Urinary bladder (tissue), 4 donors: ENCODE results near the gene NOD2. TPM values are rescaled to one million over a fixed set of nuclear protein-coding genes. Genes with fewer than 3 reads are reported as not detected.
A peak's percentile ranks its signal among the peaks of the same experiment; 100 is the strongest.

ENCODE experiments used
- DNase-seq: peaks from one replicate; pipeline ENCODE4 v3.0.0-alpha.2; 2015; ENCODE audit errors: extremely low spot score
- H3K27ac ChIP-seq: one replicate; pipeline ENCODE4 v1.5.1; 2013; ENCODE audit warnings: low read depth, mild to moderate bottlenecking, moderate library complexity
- H3K36me3 ChIP-seq: one replicate; pipeline ENCODE4 v1.6.1; 2013; ENCODE audit warnings: mild to moderate bottlenecking, moderate library complexity; ENCODE audit not compliant: insufficient read depth
- H3K4me1 ChIP-seq: one replicate; pipeline ENCODE4 v1.6.1; 2013; ENCODE audit warnings: mild to moderate bottlenecking, moderate library complexity; ENCODE audit not compliant: insufficient read depth
- H3K4me3 ChIP-seq: one replicate; pipeline ENCODE4 v1.5.1; 2013; ENCODE audit warnings: low read depth, low read length
- WGBS: extraction: QIAGEN DNeasy Blood & Tissue Kit; methylation state at CpG from one replicate; pipeline ENCODE4 v1.1.7; 2013; 5-methylcytosine and 5-hydroxymethylcytosine counted together
- polyA plus RNA-seq: library from polyadenylated mRNA; stranded (reverse); fragments of 200-250 nt; gene quantifications from one replicate; pipeline ENCODE4 v1.2.3, GENCODE V29; 2013
- total RNA-seq: library from RNA; depleted of rRNA; stranded (reverse); fragments of >200 nt; gene quantifications from one replicate; pipeline ENCODE4 v1.2.3, GENCODE V29; 2014
- donor health status: healthy with polysubstance abuse.
- donor health status: healthy.

Gene NOD2
- total and polyA plus RNA-seq, 2 donors: 0.90 to 1.5 TPM

GRCh38 chr16:50676684-50677225, 16.7 kb upstream of the NOD2 start:
- DNase-seq: no peak
- Histone ChIP-seq H3K4me3 (no peak overlapping the region), H3K4me1 (no peaks in the 10 kb centered on the region), H3K36me3 (no peaks in the 10 kb centered on the region), H3K27ac (no peak overlapping the region)
- 79% methylated on average over 9 of the region's 9 CpGs for WGBS

DNA sequence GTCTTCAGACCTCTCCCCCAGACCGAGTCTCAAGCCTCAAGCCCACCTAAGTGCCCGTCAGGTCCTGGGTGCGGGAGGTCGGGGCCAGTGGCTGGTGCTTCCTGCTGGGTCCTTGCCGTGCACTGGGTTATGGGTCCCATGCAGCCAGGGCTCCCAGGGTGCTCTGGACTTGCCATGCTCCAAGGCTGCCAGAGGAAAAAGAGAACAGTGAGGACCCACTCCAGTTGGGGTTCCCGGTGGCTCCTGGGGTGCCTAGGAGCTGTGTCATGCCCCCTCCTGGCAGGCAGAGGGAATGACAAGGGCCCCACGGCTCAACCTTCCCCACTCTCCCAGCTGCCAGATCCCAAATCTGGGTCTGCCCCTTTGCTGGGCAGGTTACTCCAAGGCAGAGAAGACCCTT, 16.1 kb upstream of the NOD2 start:
- Histone ChIP-seq H3K4me3 (no peak overlapping the region), H3K27ac (no peak overlapping the region), H3K4me1 (no peaks in the 10 kb centered on the region), H3K36me3 (no peaks in the 10 kb centered on the region)
- 76% methylated on average over 7 of the region's 7 CpGs for WGBS
- no peak for DNase-seq

DNA sequence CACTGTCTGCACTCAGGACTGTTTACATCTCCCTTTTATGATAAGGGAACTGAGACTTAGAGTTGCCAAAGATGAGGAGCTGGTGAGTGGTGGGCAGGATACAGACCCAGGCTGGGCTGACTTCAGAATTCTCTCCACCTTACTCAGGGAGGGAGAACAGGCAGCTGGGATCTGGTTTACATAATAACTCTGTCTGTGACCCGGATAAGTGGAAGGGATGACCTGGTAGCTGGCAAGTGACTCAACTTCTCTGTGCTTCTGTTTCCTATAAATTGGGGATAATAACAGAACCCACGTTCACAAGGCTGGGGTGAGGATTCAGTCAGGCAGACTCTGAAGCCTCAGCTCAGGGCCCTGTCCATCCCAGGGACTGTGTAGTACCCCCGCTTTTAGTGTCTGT, 14.9 kb upstream of the NOD2 start:
- Histone ChIP-seq H3K36me3 (no peaks in the 10 kb centered on the region), H3K4me3 (no peak overlapping the region), H3K27ac (no peak overlapping the region), H3K4me1 (no peaks in the 10 kb centered on the region)
- DNase-seq: no peak
- 45% methylated on average over 3 of the region's 3 CpGs for WGBS

- H3K4me1 ChIP-seq: no peaks in the 10 kb centered on the region
- no peak for DNase-seq
- H3K27ac ChIP-seq: no peak overlapping the region
- H3K4me3 ChIP-seq: no peak overlapping the region
- 89% methylated on average over 14 of the region's 14 CpGs for WGBS
- no peaks in the 10 kb centered on the region for H3K36me3 ChIP-seq
These were observed 14.1 kb upstream of the NOD2 start for GRCh38 chr16:50679266-50679665.

DNA sequence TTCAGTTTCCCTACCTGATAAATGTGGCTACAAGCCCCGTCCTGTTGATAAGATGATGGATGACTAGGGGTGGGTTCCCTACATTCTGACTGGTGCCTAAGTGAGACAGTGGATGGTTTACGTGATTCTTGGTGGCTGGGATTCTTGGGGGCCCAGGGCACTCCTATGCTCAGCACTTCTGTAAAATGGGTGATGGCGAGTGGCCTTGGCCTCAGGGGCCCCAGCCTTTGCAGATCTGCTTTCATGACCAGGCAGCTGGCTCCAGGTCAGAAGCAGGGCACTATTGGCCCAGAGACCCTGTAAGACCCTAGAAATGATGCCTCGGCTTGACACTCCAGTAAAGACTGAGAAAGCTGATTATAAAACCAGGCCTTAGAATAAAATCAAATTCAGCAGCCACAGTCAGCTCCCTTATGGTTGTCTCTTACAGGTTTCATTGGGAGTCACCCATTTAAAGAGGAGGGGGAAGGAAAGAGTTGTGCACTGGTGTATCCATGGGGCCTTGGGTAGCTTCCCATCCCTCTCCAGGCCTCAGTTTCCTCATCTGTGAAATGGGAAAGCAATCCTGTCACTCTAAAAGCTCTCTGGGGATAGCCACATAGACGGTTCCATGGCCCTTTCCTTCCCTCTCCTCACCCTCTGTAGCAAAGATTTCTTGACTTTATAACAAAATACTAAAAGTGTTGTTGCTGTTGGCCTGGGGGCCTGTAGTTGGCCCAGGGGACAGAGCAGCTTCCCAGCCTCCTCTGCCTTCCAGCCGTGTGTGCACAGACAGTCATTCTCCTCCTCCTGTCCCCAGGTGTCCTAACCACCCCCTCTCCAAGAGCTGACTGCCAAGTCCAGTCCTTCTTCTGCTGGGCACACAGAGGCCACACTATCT, 13.5 kb upstream of the NOD2 start:
- Histone ChIP-seq H3K4me1 (no peaks in the 10 kb centered on the region), H3K27ac (no peak overlapping the region), H3K36me3 (no peaks in the 10 kb centered on the region), H3K4me3 (no peak overlapping the region)
- DNase-seq: no peak
- 83% methylated on average over 6 of the region's 6 CpGs for WGBS

DNA sequence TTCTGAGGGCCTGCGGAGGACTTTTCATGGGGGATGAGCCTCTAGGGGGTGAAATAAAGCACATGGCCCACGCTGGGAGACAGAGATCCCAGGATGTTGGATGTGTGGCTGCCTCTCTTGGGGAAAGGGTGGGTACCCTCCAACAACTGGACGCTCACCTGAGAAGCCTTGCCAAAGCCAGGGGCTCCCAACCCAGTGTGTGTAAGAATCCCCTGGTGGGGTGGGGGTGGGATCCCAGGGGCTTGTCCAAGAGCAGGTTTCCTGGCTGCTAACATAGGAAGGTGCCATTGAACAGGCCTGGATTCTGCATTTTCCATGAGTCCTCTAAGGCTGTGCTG, 12.9 kb upstream of the NOD2 start:
- WGBS: 80% methylated on average over 3 of the region's 3 CpGs
- no peaks in the 10 kb centered on the region for H3K4me1 ChIP-seq
- no peaks in the 10 kb centered on the region for H3K36me3 ChIP-seq
- peak overlapping the region; percentile 17 for H3K4me3 ChIP-seq
- H3K27ac ChIP-seq: no peak overlapping the region
- DNase-seq: no peak

GRCh38 chr16:50681021-50681885, 12.2 kb upstream of the NOD2 start, which contains the start of gene SNX20:
Gene SNX20, minus strand, starts transcription at chr16:50681312. Its CDS starts 3,786 bp downstream, at chr16:50677526.
- WGBS: 76% methylated on average over 16 of the region's 16 CpGs
- no peak within 1 kb of the TSS for H3K27ac ChIP-seq
- no peak for DNase-seq

DNA sequence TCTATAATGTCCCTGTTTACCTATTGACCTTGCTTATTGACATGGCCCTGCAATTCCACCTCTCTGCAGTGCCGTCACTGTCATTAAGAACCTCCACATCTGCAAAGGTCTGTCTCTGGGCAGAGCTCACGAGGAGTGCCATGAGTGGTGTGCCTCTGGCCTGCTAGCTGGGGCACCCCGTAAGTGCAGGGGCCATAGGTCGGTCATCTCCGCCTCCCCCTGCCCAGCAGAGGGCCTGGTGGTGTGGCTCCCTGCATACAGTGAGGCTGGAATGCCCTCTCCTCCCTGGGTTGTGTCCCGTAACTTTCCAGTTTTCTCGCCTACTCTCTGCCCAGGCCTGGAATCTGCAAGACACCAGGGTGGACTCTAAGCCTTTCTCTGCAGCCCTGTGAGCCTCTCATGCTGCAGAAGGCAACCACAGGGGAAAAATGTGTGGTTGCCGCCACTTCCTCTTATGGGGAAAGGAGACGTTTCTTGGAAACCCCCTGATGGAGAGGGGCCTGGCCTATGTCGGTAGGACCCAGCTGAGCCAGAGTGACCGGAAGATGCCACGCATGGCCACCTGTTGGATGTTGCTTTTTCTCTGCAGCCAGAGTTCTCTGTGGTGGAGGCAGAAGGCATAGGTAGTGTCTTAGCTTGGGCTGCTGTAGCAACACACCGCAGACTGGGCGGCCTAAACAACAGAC, 9.6 kb upstream of the NOD2 start:
- H3K27ac ChIP-seq: no peak overlapping the region
- H3K4me1 ChIP-seq: no peaks in the 10 kb centered on the region
- H3K36me3 ChIP-seq: no peaks in the 10 kb centered on the region
- DNase-seq: no peak
- 81% methylated on average over 14 of the region's 14 CpGs for WGBS
- H3K4me3 ChIP-seq: no peak overlapping the region

More at GRCh38 chr16:50681021-50681885, 12.2 kb upstream of the NOD2 start, which contains the start of gene SNX20:
- Histone ChIP-seq H3K36me3 (no peaks in the 10 kb centered on the region), H3K4me1 (no peaks in the 10 kb centered on the region), H3K4me3 (peak within 1 kb of the TSS; percentile 17)

GRCh38 chr16:50684823-50685461, 8.5 kb upstream of the NOD2 start:
- H3K4me3 ChIP-seq: no peak overlapping the region
- no peak for DNase-seq
- 86% methylated on average over 11 of the region's 11 CpGs for WGBS
- no peak overlapping the region for H3K27ac ChIP-seq
- no peaks in the 10 kb centered on the region for H3K36me3 ChIP-seq
- H3K4me1 ChIP-seq: no peaks in the 10 kb centered on the region

- no peak overlapping the region for H3K27ac ChIP-seq
- H3K4me3 ChIP-seq: no peak overlapping the region
- no peaks in the 10 kb centered on the region for H3K36me3 ChIP-seq
- WGBS: 81% methylated on average over 8 of the region's 8 CpGs
- no peaks in the 10 kb centered on the region for H3K4me1 ChIP-seq
- DNase-seq: no peak
These were observed 7.8 kb upstream of the NOD2 start for GRCh38 chr16:50685462-50686063.

DNA sequence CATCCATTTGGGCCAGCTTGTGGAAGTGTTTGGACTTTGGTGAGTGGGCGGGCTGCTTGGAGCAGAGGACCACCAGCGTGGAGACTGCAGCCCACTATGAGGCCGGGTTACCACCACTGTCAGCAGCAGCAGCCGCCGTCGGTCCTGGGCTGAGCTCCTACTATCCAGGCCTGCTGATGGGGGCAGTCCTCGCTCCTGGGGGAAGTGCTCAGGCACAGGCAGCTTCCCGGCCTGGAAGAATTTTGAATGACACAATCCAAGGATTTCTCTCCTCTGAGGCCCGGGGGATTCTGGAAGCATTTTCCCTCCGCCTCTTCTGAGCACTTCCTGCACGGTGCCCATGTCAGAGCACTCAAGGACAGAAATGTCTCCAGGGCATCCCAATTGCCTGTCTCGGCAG, 5.3 kb upstream of the NOD2 start:
- 54% methylated on average over 12 of the region's 12 CpGs for WGBS
- Histone ChIP-seq H3K36me3 (no peaks in the 10 kb centered on the region), H3K27ac (no peak overlapping the region), H3K4me3 (no peak overlapping the region), H3K4me1 (no peaks in the 10 kb centered on the region)
- no peak for DNase-seq

DNA sequence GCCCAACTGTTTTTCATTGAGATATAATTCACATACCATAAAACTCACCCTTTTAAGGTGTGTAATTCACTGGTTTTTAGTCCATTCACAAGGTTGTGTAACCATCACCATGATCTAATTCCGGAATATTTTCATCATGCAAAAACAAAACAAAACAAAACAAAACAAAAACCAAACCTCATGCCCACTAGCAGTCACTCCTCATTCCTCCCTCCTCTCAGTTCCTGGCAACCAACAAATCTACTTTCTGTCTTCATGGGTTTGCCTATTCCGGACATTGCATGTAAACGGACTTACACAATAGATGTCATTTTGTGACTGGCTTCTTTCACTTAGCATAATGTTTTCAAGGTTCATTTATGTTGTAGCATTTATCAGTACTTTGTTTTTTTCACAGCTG, 4.5 kb upstream of the NOD2 start:
- 86% methylated on average over 3 of the region's 3 CpGs for WGBS
- Histone ChIP-seq H3K4me1 (no peaks in the 10 kb centered on the region), H3K27ac (no peak overlapping the region), H3K36me3 (no peaks in the 10 kb centered on the region), H3K4me3 (no peak overlapping the region)
- DNase-seq: no peak

DNA sequence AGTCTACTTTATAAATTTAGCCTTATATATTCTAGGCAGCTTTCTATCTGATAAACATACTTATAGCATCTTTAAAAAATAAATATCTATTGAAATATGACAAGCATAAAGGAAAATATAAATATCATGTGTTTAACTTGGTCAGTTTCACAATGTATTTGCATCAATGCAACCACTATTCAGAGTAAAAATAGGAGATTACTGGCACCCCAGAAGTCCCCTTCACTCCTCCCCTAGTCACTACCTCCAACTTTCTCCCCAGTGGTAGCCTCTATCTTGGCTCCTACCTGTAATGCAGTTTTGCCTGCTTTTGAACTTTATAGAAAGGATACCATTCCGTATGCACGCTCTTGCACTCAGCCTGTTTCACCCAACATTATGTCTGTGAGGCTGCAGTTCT, 3.2 kb upstream of the NOD2 start:
- H3K36me3 ChIP-seq: no peaks in the 10 kb centered on the region
- H3K4me1 ChIP-seq: no peaks in the 10 kb centered on the region
- H3K4me3 ChIP-seq: no peak overlapping the region
- H3K27ac ChIP-seq: no peak overlapping the region
- WGBS: 91% methylated on average over 2 of the region's 2 CpGs
- no peak for DNase-seq
